ENCODE results near the gene OSBP2.

Gene OSBP2

GRCh38 chr22:30871391-30872284 is 177.0 kb downstream of the OSBP2 start:
- DNase-seq = peak; percentile 13

DNA sequence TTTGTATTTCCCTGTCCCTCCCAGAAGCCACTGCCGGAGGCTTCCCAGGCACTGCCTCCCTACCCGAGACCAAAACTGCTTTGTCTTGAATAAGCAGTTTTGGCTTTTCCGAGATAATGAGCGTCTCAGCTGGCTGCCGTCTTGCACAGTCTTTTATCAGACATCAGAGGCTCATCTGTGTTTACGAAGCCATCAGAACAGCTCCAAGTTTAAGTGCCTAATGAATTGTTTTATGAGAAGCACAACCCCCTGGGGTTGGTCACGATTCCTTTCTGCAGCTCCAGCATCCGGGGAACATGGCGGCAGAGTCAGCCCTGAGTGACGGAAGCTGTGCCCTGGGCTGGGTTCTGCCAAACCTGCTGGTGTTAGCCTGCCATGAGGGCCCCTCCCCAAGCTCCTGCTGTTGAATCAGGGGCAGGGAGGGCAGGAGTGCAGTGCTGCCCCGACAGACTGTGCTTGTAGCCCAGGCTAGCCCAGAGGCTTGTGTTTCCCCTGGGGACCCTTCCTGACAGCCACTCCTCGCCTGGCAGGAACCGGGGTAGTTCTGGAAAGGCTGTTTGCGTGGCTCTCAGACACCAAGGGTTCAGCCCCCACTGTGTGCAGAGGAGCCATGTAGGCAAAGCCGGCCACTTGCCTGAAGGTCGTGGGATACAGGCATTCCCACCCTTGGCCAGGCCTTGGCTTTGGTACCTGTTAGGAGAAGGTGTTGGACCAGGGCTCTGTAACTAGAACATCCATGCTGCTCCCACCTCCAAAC is 177.8 kb downstream of the OSBP2 start:
- DNase-seq = peak; percentile 11

DNA sequence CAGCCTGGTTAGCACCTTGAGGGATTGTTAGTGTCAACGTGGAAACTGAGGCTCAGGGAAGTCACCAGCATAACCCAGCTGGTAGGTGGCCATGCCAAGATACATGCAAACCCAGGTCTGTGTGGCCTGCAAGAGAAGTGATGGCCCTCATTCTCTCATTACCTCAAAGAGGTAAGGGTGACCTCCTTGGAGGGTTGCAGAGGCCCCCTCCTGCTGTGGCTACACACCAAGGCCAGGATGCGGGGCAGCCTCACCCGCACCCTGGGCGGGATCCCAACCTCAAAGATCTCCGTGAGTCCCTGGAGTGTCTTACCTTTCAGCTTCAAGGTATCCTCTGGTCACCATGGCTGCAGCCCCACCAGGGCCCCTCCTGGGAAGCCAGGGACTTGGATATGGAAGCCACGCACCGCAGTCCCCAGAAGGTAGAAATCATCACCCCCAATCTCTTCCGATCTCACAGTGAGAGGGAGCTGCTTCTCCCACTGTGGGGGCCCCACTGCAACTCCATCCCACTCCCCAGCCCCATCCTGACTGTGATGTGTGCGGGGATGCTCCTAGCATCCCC is 178.5 kb downstream of the OSBP2 start:
- DNase-seq = peak; percentile 9

- no peak for DNase-seq
Observed at GRCh38 chr22:30873661-30874060, 179.0 kb downstream of the OSBP2 start.

DNA sequence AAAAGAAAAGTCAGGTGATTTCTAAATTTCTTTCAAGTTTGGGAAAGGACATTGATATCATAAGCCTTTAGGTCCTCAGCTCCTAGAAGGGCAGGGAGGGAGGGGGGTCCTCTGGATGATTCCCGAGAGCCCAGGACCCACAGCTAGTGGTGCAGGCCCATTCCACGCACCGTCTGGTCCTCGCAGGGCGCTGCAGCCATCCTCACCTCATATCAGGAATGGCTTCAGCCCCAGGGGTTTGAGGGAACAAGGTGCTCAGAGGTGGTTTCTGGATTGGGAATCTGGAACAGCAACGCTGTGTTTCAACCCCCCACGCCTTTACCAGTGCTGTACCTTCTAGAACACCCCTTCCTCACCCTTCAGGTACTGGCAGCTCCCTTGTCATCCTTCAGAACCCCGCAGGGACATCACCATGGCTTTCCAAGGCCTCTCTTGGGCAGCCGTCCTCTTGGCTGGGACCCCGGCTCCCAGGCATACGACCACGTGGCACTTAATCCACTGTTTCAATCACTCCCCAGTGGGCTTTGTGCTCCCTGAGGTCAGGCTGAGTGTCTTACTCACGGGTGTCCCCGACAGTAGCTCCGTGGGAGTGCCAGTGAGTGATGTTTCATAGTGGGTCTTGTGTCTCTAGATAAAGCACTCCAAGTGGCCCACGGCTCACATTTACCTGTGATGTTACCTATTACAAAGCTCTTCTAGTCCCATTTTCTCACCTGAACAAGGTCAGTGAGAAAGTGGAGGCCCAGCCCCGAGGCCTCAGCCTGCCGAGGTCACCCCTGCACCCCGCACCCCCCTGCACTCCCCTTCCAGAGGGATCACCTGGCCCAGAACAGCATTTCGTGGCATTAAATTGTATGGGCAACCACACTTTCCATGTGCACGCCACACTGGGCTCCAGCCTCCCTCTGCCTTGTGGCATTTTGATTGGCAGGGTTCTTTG is 180.0 kb downstream of the OSBP2 start:
- no peak for DNase-seq

GRCh38 chr22:30875481-30876215 is 181.0 kb downstream of the OSBP2 start:
- DNase-seq = no peak

DNA sequence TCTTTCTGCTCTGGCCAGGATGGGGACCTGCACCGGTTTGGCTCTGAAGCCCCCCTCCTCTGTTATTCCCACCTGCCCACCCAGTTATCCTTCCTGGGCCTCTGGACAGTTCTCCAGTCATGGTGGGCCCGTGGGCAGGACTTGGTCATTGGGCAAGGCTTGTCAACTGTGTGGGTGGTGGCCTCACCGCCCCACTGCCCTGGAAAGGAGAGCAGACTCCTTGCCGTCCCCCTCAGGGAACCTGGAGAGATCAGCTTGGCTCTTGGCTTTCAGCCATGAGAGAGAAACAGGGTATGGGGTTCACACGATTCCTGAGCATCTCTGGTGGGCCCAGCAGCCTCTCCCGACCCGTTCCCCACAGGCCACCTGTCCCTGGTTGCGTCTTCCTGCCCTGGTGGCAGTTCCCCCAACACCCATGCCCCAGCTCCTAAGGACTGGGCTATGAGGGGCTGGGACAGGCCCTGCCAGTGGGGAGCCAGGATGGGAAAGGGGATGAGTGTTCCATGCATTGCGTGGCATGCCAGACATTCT is 181.6 kb downstream of the OSBP2 start:
- peak; percentile 8 for DNase-seq

- DNase-seq = no peak
Observed at GRCh38 chr22:30876915-30877553, 182.4 kb downstream of the OSBP2 start.

DNA sequence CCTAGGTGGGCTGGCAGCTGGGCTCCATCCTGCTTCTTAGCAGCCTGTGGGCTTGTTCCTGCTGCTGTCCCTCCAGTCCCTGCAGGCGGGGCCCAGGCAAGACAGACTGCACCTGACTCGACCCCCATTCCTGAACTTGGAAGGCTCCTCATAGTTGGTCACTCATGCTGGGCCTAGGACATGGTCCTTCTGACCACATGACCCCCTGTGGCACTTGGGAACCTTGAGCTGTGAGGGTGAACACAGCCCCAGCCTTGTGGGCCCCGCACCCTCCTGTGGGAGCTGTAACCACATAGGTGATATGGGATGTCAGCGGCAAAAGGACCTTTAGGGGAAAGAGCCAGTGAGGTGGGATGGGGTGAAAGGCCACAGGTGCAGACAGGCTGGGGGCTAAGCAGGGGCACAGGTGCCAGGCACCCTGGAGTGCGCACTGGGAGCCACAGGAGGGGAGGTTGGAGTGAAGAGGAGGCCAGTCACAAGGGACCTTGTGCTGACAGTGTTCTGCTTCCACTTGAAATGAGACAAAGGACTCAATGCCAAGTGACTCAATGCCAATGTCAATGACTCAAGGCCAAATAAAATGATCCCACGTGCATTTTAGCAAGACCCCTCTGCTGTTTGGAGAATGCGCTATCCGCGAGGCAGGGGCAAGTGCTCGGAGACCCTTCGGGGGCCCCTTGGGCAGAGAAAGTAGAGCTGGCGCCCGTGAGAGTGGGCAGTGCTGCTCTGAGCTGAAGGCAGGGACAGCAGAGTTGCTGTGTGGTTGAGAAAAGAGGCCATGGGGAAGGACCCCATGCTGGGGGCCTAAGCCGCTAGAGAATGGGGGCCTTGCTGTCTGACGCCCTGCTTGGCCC is 183.2 kb downstream of the OSBP2 start:
- DNase-seq = no peak

DNA sequence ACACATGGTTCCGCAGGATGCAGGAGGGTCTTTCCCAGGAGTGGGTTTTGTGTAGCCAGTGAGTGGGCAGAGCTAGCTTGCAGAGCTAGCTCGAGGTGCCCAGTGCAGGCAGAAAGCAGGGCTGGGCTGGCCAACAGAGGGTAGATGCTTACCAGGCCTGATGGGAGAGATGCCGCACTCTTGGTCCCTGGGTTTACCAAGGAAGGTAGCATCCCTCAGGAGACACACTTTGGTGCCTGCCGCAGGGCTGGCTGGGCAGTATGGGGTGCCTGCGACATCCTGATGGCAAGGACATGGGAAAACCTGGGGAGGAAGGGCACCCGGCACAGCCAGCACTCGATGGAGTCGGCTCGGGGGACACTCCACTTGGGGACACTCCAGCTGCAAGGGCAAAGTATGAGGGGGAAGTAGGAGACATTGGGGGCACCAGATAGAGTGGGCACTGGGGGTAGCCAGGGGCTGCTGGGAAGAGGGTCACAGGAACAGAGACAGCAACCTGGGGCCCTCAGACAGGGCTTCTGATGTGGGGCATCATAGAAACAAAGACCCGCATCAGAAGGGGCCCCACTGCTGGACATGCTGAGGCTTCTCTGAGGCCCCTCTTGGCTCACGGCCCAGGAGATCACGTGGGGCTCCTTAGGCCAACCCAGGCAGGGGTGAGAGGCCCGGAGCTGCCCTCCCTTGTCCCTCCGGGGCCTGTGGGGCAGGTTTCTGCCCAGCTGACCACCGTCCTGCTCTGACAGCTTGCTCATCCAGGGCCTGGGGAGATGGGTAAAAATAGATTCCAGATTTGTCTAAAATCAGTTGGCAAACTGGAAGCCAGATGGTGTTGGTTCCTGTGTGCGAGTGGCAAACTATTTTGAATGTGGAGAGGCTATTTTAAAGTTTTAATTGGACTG is 184.1 kb downstream of the OSBP2 start:
- DNase-seq = no peak

- no peak for DNase-seq
Observed at GRCh38 chr22:30879415-30879797, 184.7 kb downstream of the OSBP2 start.

GRCh38 chr22:30880181-30880601 is 185.5 kb downstream of the OSBP2 start:
- no peak for DNase-seq

DNA sequence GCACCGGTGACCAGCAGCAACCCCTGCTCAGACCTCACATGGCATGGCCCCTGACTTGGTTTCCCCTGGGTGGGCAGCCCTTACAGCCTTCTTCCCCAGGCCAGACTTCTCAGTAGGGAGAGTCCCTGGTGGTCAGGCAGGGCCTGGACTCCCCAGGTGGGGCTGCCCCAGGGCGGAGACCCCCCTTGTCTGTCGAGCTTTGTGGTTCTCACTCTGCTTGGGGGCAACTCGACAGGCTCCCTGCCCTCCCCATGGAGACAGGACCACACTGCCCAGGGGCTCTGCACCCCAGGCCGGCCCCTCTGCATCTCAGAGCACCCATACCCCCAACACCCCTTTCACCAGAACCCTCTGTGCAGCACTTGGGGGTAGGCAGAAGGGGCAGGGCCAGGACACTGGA is 186.2 kb downstream of the OSBP2 start:
- DNase-seq = no peak

- DNase-seq = no peak
Observed at GRCh38 chr22:30881361-30882183, 186.9 kb downstream of the OSBP2 start.

DNA sequence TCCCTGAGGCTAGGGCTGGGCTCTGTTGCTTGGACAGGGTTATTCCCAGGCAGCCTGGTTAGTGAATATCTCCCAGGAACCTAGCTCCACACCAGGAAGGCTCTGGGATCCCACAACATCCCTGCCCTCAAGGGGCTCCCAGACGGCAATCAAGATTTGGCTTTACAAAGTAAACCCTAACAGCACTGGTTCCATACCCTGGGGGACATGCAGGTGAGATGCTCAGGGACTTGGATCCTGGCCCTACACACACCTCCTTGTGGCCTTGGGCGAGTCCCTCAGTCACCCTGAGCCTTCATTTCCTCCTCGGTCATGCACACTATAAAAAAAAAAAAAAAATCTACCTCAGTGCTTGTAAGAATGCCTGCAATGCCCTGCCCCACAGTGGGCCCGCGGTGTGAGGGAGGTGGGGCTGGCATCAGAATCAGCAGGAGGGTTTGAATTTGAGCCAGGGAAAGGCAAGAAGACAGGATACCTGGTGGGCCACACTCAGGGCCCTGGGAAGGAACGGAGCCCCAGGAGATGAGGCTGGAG is 187.6 kb downstream of the OSBP2 start:
- no peak for DNase-seq

- DNase-seq = no peak
Observed at GRCh38 chr22:30882974-30883533, 188.4 kb downstream of the OSBP2 start.

DNA sequence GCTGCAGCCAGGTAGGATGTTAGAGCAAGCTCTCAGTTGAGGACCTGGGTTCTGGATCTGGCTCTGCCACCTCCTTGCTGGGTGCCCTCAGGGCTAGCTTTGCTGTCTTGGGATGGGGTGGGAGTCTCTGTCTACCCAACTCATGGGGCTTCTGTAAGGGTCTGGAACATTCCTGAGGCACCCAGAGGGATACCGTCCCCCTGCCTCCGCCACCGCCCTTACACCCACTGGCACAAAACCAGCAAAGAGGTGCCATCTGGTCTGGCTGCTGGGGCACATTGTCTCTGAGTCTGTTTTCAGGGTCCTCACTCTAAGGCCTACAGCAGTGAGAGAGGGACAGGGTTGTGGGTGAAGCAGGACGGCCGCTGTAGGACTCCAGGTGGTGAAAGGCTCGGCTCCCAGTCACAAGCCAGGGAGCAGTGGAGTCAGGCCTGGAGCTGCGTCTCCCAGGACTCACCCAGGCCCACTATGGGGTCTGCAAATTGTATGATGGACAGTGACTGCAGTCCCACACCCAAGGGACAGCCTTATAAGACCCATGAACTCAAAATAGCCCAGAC is 189.0 kb downstream of the OSBP2 start:
- no peak for DNase-seq

All from activated T-cell treated with anti-CD3 and anti-CD28 coated beads, Interleukin-2, amount 50 U/mL, for 1 hour (primary cell).